Kidney epithelial cell (primary cell): ENCODE measurements around the gene SUMF1. TPM values are rescaled to one million over a fixed set of nuclear protein-coding genes. Genes with fewer than 3 reads are reported as not detected.
A peak's percentile ranks its signal among the peaks of the same experiment; 100 is the strongest.

Experiments used
- DNase-seq: peaks from one replicate; pipeline ENCODE4 v3.0.0-alpha.2; 2010; ENCODE audit warnings: low read depth
- H3K27me3 ChIP-seq: 2 replicates; pipeline ENCODE4 v1.6.0; 2011; ENCODE audit warnings: low read length; ENCODE audit not compliant: control insufficient read depth, insufficient read depth
- H3K36me3 ChIP-seq: 2 replicates; pipeline ENCODE4 v1.5.1; 2011; ENCODE audit warnings: low read length; ENCODE audit not compliant: control insufficient read depth, insufficient read depth
- H3K4me3 ChIP-seq: 2 replicates; pipeline ENCODE4 v1.5.1; 2011; ENCODE audit warnings: low read depth, mild to moderate bottlenecking, control low read depth, low read length
- total RNA-seq: library from RNA; depleted of rRNA; stranded (reverse); fragments of >200 nt; gene quantifications from 2 replicates; pipeline ENCODE4 v1.2.3, GENCODE V29; 2015
- TF ChIP-seq, protein P1 (sequence below): IDR thresholded peaks from 2 replicates; pipeline ENCODE4 v1.5.1; 2011; ENCODE audit warnings: mild to moderate bottlenecking, moderate library complexity, low read length, control low read depth, inconsistent platforms; ENCODE audit not compliant: insufficient read depth, poor library complexity, severe bottlenecking

Gene SUMF1
- total RNA-seq, 1 donor from 2014 or later: 48.0 TPM

GRCh38 chr3:4472312-4472711 lies 5.2 kb upstream of the SUMF1 start:
- TF ChIP-seq, protein P1, sequence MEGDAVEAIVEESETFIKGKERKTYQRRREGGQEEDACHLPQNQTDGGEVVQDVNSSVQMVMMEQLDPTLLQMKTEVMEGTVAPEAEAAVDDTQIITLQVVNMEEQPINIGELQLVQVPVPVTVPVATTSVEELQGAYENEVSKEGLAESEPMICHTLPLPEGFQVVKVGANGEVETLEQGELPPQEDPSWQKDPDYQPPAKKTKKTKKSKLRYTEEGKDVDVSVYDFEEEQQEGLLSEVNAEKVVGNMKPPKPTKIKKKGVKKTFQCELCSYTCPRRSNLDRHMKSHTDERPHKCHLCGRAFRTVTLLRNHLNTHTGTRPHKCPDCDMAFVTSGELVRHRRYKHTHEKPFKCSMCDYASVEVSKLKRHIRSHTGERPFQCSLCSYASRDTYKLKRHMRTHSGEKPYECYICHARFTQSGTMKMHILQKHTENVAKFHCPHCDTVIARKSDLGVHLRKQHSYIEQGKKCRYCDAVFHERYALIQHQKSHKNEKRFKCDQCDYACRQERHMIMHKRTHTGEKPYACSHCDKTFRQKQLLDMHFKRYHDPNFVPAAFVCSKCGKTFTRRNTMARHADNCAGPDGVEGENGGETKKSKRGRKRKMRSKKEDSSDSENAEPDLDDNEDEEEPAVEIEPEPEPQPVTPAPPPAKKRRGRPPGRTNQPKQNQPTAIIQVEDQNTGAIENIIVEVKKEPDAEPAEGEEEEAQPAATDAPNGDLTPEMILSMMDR: no peak
- H3K36me3 ChIP-seq: no peaks in the 10 kb centered on the region
- no peak for DNase-seq
- peaks cover 6% of the 10 kb centered on the region for H3K27me3 ChIP-seq
- no peak overlapping the region for H3K4me3 ChIP-seq

- Histone ChIP-seq H3K27me3 (peaks cover 6% of the 10 kb centered on the region), H3K36me3 (no peaks in the 10 kb centered on the region), H3K4me3 (no peak overlapping the region)
- DNase-seq: no peak
- TF ChIP-seq, protein P1: no peak
These were observed 4.8 kb upstream of the SUMF1 start for GRCh38 chr3:4471907-4472306.

DNA sequence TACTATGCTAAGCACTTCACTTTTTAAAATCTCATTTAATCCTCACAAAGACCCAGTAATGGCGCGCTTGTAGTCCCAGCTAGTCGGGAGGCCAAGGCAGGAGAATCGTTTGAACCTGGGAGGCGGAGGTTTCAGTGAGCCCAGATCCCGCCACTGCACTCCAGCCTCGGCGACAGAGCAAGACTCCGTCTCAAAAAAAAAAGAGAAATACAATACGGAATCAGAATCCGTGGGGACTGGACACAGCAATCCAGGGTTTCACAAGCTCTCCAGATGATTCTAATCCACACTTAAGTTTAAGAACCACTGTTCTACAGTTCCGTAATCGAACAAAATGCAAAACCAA lies 426 bp upstream of the SUMF1 start:
- no peak for DNase-seq
- H3K4me3 ChIP-seq: peak overlapping the region; percentile 94
- TF ChIP-seq, protein P1: no peak
- peaks cover under 1% of the 10 kb centered on the region for H3K27me3 ChIP-seq
- no peaks in the 10 kb centered on the region for H3K36me3 ChIP-seq

GRCh38 chr3:4464576-4464975 lies 2.5 kb downstream of the SUMF1 start:
- H3K36me3 ChIP-seq: no peaks in the 10 kb centered on the region

DNA sequence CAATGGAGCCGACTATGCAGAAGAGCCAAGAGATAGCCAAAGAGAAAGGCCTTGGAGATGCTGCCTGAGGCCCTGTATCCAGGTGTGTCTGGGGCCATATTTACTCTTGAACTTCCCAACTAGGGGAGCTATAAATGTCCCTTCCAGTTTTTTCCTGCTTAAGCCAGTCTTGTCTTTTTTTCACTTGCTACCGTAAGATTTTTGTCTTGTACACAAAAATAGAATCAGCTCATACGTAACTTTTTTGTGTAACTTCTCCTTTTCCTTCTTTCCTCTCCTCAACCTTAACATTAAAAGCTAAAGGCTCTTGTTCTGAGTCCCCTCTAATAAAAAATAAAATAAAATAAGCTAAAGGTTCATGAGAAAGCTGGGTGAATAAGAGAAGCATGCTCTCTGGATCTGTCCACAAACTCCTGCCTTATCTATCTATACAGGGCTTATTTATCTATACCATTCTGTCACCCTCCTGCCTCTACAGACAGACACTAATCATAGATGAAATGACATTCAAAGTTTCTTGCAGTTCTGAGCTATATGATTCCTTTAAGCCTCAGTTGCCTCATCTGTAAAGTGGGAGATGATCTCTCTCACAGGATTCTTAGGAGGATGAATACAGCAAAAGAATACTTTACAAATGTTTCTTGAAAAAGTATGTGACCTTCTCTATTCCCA lies 4.6 kb downstream of the SUMF1 start:
- TF ChIP-seq, protein P1: no peak
- no peak for DNase-seq
- H3K27me3 ChIP-seq: no peaks in the 10 kb centered on the region
- no peaks in the 10 kb centered on the region for H3K36me3 ChIP-seq
- no peak overlapping the region for H3K4me3 ChIP-seq

More at GRCh38 chr3:4464576-4464975, 2.5 kb downstream of the SUMF1 start:
- DNase-seq: no peak
- Histone ChIP-seq H3K27me3 (no peaks in the 10 kb centered on the region), H3K4me3 (no peak overlapping the region)
- TF ChIP-seq, protein P1: no peak
